Pancreas (tissue), 10 donors: Measurements from ENCODE around the gene CCL8. TPM values are rescaled to one million over a fixed set of nuclear protein-coding genes. Genes with fewer than 3 reads are reported as not detected.

ENCODE experiments used
- ATAC-seq, 4 donors: fragments of 200-7000 bp; cut with Tn5 transposase; one replicate each; pipeline versions ENCODE4 v1.8.0 to v1.9.1; 2020; ENCODE audit warnings: mild to moderate bottlenecking in 4 of 4, moderate library complexity in 4 of 4
- DNase-seq, 6 donors: peaks; one replicate each; pipeline ENCODE4 v3.0.0-alpha.2; 2020
- FAIRE-seq: peaks from 2 replicates; lab custom pipeline; 2012; peaks lifted over from hg19 to GRCh38; lab: Jason Lieb, UNC
- H3K27ac ChIP-seq, 4 donors: fragments of 200-600 bp; sonication (generic); 1 replicate in 3 of 4; 2 replicates in 1 of 4; pipeline versions ENCODE4 v1.5.0 to v1.8.0; 2020
- H3K27me3 ChIP-seq, 4 donors: fragments of 200-600 bp; one replicate each; pipeline ENCODE4 v1.8.0; 2021
- H3K36me3 ChIP-seq, 3 donors: fragments of 200-600 bp; sonication (generic) in 1 of 3; one replicate each; pipeline versions ENCODE4 v1.5.0 to v1.8.0; 2020 to 2021
- H3K4me1 ChIP-seq, 3 donors: fragments of 200-600 bp; one replicate each; pipeline ENCODE4 v1.8.0; 2021
- H3K4me3 ChIP-seq, 4 donors: fragments of 200-600 bp; sonication (generic) in 2 of 4; one replicate each; pipeline versions ENCODE4 v1.5.0 to v1.8.0; 2020 to 2021
- H3K9me3 ChIP-seq, 4 donors: fragments of 200-600 bp; one replicate each; pipeline ENCODE4 v1.8.0; 2021
- WGBS, 2 donors: extraction: QIAGEN DNeasy Blood & Tissue Kit; methylation state at CpG; one replicate each; pipeline ENCODE4 v1.1.7; 2013; 5-methylcytosine and 5-hydroxymethylcytosine counted together
- intact Hi-C, 3 donors: fragments of 100-400 bp; cut with DNase I; formaldehyde crosslinking; loops; one replicate each; pipeline versions ENCODE4 v1.11.1 to v1.14.2; 2022
- polyA plus RNA-seq, 2 donors: library from polyadenylated mRNA; stranded (reverse); fragments of 200-250 nt; gene quantifications; one replicate each; pipeline ENCODE4 v1.2.3, GENCODE V29; 2013
- total RNA-seq, 6 donors: library from RNA; stranded (reverse); fragmentation: NEBNext Ultra II Directional in 4 of 6; extraction: Animal tissue kit (Norgen Biotek cat#: 25700) in 4 of 6; gene quantifications; one replicate each; pipeline versions ENCODE4 v1.2.1 to v1.2.4, GENCODE V29; 2021 to 2023
- TF ChIP-seq, protein P1 (sequence below), 4 donors: fragments of 200-600 bp; sonication (generic) in 3 of 4; IDR thresholded peaks; one replicate each; pipeline versions ENCODE4 v1.5.0 to v1.8.0; 2021; ENCODE audit warnings: antibody characterized with exemption in 4 of 4
- donor health status: healthy with polysubstance abuse.
- donor health status: DM: no; HTN: no; CAD: no; lungs with moderate emphysema.
- donor health status: DM: no; HTN: no; CAD: no.
- donor health status: control.
- donor health status: control.
- donor health status: Bipolar disorder and iron deficiency.
- donor health status: DM: yes; HTN: yes; CAD: no.
- donor health status: DM: no; HTN: no; CAD: no.
- donor health status: DM: no; HTN: no; CAD: no.
- donor health status: DM: yes; HTN: yes; CAD: no.

The CCL8 gene
- total and polyA plus RNA-seq, 8 donors: 0.12 to 0.46 (median 0.22) TPM; not detected in 5

DNA sequence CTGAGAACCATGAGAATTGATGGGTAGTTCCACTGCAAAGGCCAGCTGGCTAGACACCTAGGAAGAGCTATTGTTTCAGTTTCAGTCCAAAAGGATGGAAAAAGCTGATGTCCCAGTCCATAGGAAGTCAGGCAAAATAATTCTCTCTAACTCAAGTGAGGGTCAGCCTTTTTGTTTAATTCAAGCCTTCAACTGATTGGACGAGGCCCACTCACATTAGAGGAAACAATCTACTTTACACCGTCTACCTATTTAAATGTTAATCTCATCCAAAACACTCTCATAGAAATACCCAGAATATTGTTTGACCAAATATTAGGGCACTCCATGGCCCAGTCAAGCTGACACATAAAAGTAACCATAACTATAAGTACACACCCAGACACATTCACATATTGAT, 22.7 kb downstream of the CCL8 start:
- DNase-seq (no peak), ATAC-seq (no peak), FAIRE-seq (no peak)
- H3K27ac ChIP-seq: no peak overlapping the region
- no peaks in the 10 kb centered on the region for H3K4me1 ChIP-seq
- H3K27me3 ChIP-seq: peaks cover 0 to 21% (median 0%) of the 10 kb centered on the region in 4 donors
- intact Hi-C loops: no loop called here
- H3K9me3 ChIP-seq: no peaks in the 10 kb centered on the region
- H3K4me3 ChIP-seq: no peak overlapping the region
- WGBS, 2 donors: 70 to 85% methylated on average over 2 of the region's 2 CpGs
- TF ChIP-seq, protein P1, sequence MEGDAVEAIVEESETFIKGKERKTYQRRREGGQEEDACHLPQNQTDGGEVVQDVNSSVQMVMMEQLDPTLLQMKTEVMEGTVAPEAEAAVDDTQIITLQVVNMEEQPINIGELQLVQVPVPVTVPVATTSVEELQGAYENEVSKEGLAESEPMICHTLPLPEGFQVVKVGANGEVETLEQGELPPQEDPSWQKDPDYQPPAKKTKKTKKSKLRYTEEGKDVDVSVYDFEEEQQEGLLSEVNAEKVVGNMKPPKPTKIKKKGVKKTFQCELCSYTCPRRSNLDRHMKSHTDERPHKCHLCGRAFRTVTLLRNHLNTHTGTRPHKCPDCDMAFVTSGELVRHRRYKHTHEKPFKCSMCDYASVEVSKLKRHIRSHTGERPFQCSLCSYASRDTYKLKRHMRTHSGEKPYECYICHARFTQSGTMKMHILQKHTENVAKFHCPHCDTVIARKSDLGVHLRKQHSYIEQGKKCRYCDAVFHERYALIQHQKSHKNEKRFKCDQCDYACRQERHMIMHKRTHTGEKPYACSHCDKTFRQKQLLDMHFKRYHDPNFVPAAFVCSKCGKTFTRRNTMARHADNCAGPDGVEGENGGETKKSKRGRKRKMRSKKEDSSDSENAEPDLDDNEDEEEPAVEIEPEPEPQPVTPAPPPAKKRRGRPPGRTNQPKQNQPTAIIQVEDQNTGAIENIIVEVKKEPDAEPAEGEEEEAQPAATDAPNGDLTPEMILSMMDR (IDR thresholded peaks at IDR 0.05): no peak
- H3K36me3 ChIP-seq: no peaks in the 10 kb centered on the region

DNA sequence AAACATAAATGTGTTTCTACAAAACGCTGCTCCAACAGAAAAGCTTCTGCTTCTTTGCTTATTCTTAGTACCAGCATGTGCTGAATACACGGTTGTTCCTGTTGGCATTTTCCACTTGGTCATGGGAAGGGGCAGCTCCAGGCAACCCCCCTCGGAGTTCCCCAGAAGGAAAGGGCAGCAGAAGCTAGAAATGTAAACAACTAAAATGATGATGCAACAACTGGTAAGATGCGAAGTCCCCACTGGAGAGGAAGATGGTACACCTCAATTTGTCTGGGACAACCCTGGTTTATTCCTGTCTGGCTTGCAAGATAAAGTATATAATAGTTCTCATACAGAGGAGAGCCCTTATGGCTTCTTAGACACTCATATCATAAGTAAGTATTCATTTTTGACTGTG, 27.8 kb downstream of the CCL8 start:
- intact Hi-C loops: no loop called here
- TF ChIP-seq, protein P1 (IDR thresholded peaks at IDR 0.05): no peak
- H3K9me3 ChIP-seq: no peaks in the 10 kb centered on the region
- no peaks in the 10 kb centered on the region for H3K4me1 ChIP-seq
- no peak for ATAC-seq
- no peak for DNase-seq
- 42 to 50% methylated on average over 4 of the region's 4 CpGs for WGBS, 2 donors
- H3K27me3 ChIP-seq: peaks cover 0 to 10% (median 0%) of the 10 kb centered on the region in 4 donors
- H3K4me3 ChIP-seq: no peak overlapping the region
- H3K36me3 ChIP-seq: no peaks in the 10 kb centered on the region
- FAIRE-seq: no peak
- H3K27ac ChIP-seq: no peak overlapping the region

DNA sequence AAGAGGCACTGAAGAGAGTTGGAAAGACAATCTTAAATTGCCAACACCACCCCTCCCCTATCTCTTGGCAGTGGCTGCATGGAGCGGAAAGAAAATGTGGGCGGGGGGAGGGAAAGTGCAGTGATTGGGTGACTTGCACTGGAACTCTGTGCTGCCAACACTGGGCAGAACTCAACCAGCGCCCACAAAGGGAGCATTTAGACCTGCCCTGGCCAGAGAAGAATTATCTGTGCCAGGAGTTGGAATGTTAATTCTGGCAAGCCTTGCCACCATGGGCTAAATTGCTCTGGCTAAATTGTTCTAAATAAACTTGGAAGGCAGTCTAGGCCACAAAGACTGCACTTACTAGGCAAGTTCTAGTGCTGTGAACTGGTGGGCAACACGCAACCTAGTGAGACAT, 30.5 kb downstream of the CCL8 start:
- TF ChIP-seq, protein P1 (IDR thresholded peaks at IDR 0.05): no peak

DNA sequence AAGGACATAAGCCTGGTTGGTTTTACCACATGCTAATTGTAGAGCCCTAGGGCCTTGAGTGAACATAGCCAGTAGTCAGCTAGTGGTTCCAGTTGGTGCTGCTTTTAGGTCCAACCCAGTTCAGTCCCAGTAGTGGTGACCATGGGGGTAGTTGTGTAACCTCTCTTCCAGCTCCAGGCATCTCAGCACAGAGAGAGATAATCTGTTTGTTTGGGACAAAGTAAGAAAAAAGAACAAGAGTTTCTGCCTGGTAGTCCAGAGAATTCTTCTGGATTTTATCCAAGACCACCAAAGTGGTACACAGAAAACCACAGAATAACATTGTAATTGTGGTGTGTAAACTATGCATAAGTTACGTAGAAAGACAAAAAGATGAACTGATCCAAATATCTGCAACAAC, 31.9 kb downstream of the CCL8 start:
- Histone ChIP-seq H3K36me3 (no peaks in the 10 kb centered on the region), H3K4me1 (no peaks in the 10 kb centered on the region), H3K27ac (no peak overlapping the region), H3K9me3 (no peaks in the 10 kb centered on the region), H3K4me3 (no peak overlapping the region), H3K27me3 (no peaks in the 10 kb centered on the region)
- WGBS, 2 donors: 85 to 88% methylated on average over 1 of the region's 1 CpG
- DNase-seq (no peak), FAIRE-seq (no peak), ATAC-seq (no peak)
- intact Hi-C loops: no loop called here
- TF ChIP-seq, protein P1 (IDR thresholded peaks at IDR 0.05): no peak

More for the DNA sequence above, 30.5 kb downstream of the CCL8 start:
- intact Hi-C loops: no loop called here
- ATAC-seq (no peak), DNase-seq (no peak), FAIRE-seq (no peak)
- H3K4me1 ChIP-seq: no peaks in the 10 kb centered on the region
- H3K36me3 ChIP-seq: no peaks in the 10 kb centered on the region
- H3K27me3 ChIP-seq: no peaks in the 10 kb centered on the region
- 55 to 60% methylated on average over 4 of the region's 4 CpGs for WGBS, 2 donors
- H3K27ac ChIP-seq: no peak overlapping the region
- H3K4me3 ChIP-seq: no peak overlapping the region
- no peaks in the 10 kb centered on the region for H3K9me3 ChIP-seq

DNA sequence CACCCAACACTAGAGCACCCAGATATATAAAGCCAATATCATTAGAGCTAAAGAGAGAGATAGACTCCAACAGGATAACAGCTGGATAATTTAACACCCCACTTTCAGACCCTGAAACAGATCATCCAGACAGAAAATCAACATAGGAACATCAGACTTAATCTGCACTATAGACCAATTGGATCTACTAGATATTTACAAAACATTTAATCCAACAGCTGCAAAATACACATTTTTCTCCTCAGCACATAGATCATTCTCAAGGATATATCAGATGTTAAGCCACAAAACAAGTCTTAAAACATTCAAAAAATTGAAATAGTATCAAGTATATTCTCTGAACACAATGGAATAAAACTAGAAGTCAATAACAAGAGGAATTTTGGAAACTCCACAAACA, 33.0 kb downstream of the CCL8 start:
- H3K27ac ChIP-seq: no peak overlapping the region
- no peaks in the 10 kb centered on the region for H3K9me3 ChIP-seq
- ATAC-seq (no peak), DNase-seq (no peak), FAIRE-seq (no peak)
- intact Hi-C loops: no loop called here
- no peak overlapping the region for H3K4me3 ChIP-seq
- no peaks in the 10 kb centered on the region for H3K27me3 ChIP-seq
- no peaks in the 10 kb centered on the region for H3K4me1 ChIP-seq
- no peaks in the 10 kb centered on the region for H3K36me3 ChIP-seq
- TF ChIP-seq, protein P1 (IDR thresholded peaks at IDR 0.05): no peak
